ENCODE measurements around the gene PGBD2. TPM values are rescaled to one million over a fixed set of nuclear protein-coding genes. Genes with fewer than 3 reads are reported as not detected.

PGBD2 gene
- total and polyA plus RNA-seq, 9 of the 15 experiments (the other 6 are each of a cell fraction or from before 2014, with no cell fraction given): 11.9 to 21.8 (median 14.7) TPM

GRCh38 chr1:248906009-248906752 lies at the start of gene PGBD2 (continued):
- TF ChIP-seq ZNF511 (CRISPR knock-in tag; IDR thresholded peaks at IDR 0.05) (peak; percentile 96), NR2C1 (IDR thresholded peaks at IDR 0.05) (no peak), NR2C1 (tag; IDR thresholded peaks at IDR 0.05) (no peak; the same call in 1 of the 2 replicates), E2F5 (CRISPR knock-in tag; IDR thresholded peaks at IDR 0.05) (peak; percentile 83), ZNF408 (CRISPR knock-in tag; IDR thresholded peaks at IDR 0.05; ENCODE audit: low read depth) (no peak), PTRF (tag; IDR thresholded peaks at IDR 0.05) (no peak), ZNF431 (CRISPR knock-in tag; IDR thresholded peaks at IDR 0.05) (peak; percentile 88), ZNF24 (IDR thresholded peaks at IDR 0.05) (peak; percentile 63; the same call in 1 of the 2 replicates), HDAC3 (IDR thresholded peaks at IDR 0.05; ENCODE audit: borderline replicate concordance, partially characterized antibody) (no peak), EP400 (IDR thresholded peaks at IDR 0.05) (peak; percentile 84; the same call in 1 of the 2 replicates), NR4A1 (CRISPR knock-in tag; IDR thresholded peaks at IDR 0.05) (0 out of 2 replicates have a peak, but pooled peaks have one; percentile 20), NR4A1 (tag; IDR thresholded peaks at IDR 0.05) (no peak), RREB1 (CRISPR knock-in tag; IDR thresholded peaks at IDR 0.05) (0 out of 2 replicates have a peak, but pooled peaks have one; percentile 54), ZFP30 (CRISPR knock-in tag; IDR thresholded peaks at IDR 0.05; ENCODE audit: borderline replicate concordance) (no peak), USF2 (CRISPR knock-in tag; IDR thresholded peaks at IDR 0.05) (no peak), EGR1 (conservative IDR thresholded peaks at IDR 0.05) (peak; percentile 85), EWSR1 (IDR thresholded peaks at IDR 0.05; ENCODE audit: borderline replicate concordance, low read depth, partially characterized antibody) (no peak), RHOXF2B (CRISPR knock-in tag; conservative IDR thresholded peaks at IDR 0.05) (no peak), TAF9B (IDR thresholded peaks at IDR 0.05; ENCODE audit: partially characterized antibody) (peak; percentile 80)
